ENCODE results near the gene ARHGAP40. TPM values are rescaled to one million over a fixed set of nuclear protein-coding genes. Genes with fewer than 3 reads are reported as not detected.

ARHGAP40 gene
- total and polyA plus RNA-seq, 2 of the 13 experiments (the other 11 are each of a cell fraction or from before 2014, with no cell fraction given), result 0.75 to 2.1 TPM

GRCh38 chr20:38557174-38557573, 44.4 kb upstream of the ARHGAP40 start:
- no TSS peak for BruUV-seq (replicated peaks)
- FAIRE-seq (no peak), DNase-seq (ENCODE audit: low spot score) (no peak), ATAC-seq (no peak)
- in situ Hi-C loops (cut with HindIII; ENCODE audit: extremely low pct_ligation_motif_present, low pct_unique_long_range_greater_than_20kb), result no loop called here
- CTCF ChIA-PET (ENCODE audit: low intra/inter-chr PET ratio, low total read pairs), result no interaction called here
- no peak overlapping the region for H3K4me3 ChIP-seq (replicated peaks in 1 of 3; ENCODE audit: insufficient read depth in 1 of 3, low read depth in 2 of 3, low read length in 3 of 3)
- no peak for TF ChIP-seq PPARG (CRISPR knock-in tag; conservative IDR thresholded peaks at IDR 0.05)
- TF ChIP-seq JUNB (CRISPR knock-in tag; IDR thresholded peaks at IDR 0.05; ENCODE audit: borderline replicate concordance), result no peak
- TF ChIP-seq HNRNPK (IDR thresholded peaks at IDR 0.05; ENCODE audit: low read depth, low read length, poor library complexity, severe bottlenecking), result peak; percentile 31
- TF ChIP-seq MED8 (CRISPR knock-in tag; IDR thresholded peaks at IDR 0.05; ENCODE audit: insufficient replicate concordance), result no peak
- TF ChIP-seq TCF7L2 (IDR thresholded peaks at IDR 0.05; ENCODE audit: low read depth, low read length), result peak; percentile 28; the same call in 1 of the 2 replicates
- H3K9ac ChIP-seq (ENCODE audit: insufficient read depth, low read depth, low read length), result no peak overlapping the region
- no peaks in the 10 kb centered on the region for H3K79me2 ChIP-seq (ENCODE audit: insufficient read depth, low read length)
- no peaks in the 10 kb centered on the region for H3K4me1 ChIP-seq (ENCODE audit: insufficient read depth, low read length)
- POLR2A ChIA-PET, result no interaction called here
- no peaks in the 10 kb centered on the region for H3K9me3 ChIP-seq (ENCODE audit: low read length)
- H3K4me2 ChIP-seq (ENCODE audit: low read depth, low read length), result no peak overlapping the region
- H4K20me1 ChIP-seq (ENCODE audit: insufficient read depth, low read length), result no peaks in the 10 kb centered on the region
- peaks cover 22 to 83% of the 10 kb centered on the region in 2 experiments for H3K36me3 ChIP-seq (replicated peaks in 1 of 2; ENCODE audit: control insufficient read depth in 1 of 2, insufficient read depth in 2 of 2, low read length in 2 of 2)
- intact Hi-C loops (cut with micrococcal nuclease; ENCODE audit: unreplicated experiment), result no loop called here
- no peak overlapping the region for H2AFZ ChIP-seq (ENCODE audit: low read length)
- WGBS (ENCODE audit: low lambda C conversion rate), result 98% methylated on average over 2 of the region's 2 CpGs
- H3K27ac ChIP-seq (ENCODE audit: extremely low read length, insufficient read depth, low read length), result no peak overlapping the region
- H3K27me3 ChIP-seq (ENCODE audit: control insufficient read depth in 1 of 2, insufficient read depth in 2 of 2, low read length in 2 of 2), result no peaks in the 10 kb centered on the region

GRCh38 chr20:38558596-38559360, 42.8 kb upstream of the ARHGAP40 start:
- Histone ChIP-seq H3K27ac (ENCODE audit: extremely low read length, insufficient read depth, low read length) (no peak overlapping the region), H3K4me2 (ENCODE audit: low read depth, low read length) (no peak overlapping the region), H3K9ac (ENCODE audit: insufficient read depth, low read depth, low read length) (no peak overlapping the region), H3K36me3 (replicated peaks in 1 of 2; ENCODE audit: control insufficient read depth in 1 of 2, insufficient read depth in 2 of 2, low read length in 2 of 2) (peaks cover 21 to 81% of the 10 kb centered on the region in 2 experiments), H3K4me1 (ENCODE audit: insufficient read depth, low read length) (no peaks in the 10 kb centered on the region), H4K20me1 (ENCODE audit: insufficient read depth, low read length) (no peaks in the 10 kb centered on the region), H3K79me2 (ENCODE audit: insufficient read depth, low read length) (no peaks in the 10 kb centered on the region), H3K9me3 (ENCODE audit: low read length) (no peaks in the 10 kb centered on the region), H3K4me3 (replicated peaks in 1 of 3; ENCODE audit: insufficient read depth in 1 of 3, low read depth in 2 of 3, low read length in 3 of 3) (no peak overlapping the region), H3K27me3 (ENCODE audit: control insufficient read depth in 1 of 2, insufficient read depth in 2 of 2, low read length in 2 of 2) (no peaks in the 10 kb centered on the region), H2AFZ (ENCODE audit: low read length) (no peak overlapping the region)
- ChIA-PET CTCF (ENCODE audit: low intra/inter-chr PET ratio, low total read pairs) (no interaction called here), POLR2A (no interaction called here)
- ATAC-seq (no peak), FAIRE-seq (no peak), DNase-seq (ENCODE audit: low spot score) (no peak)
- intact Hi-C loops (cut with micrococcal nuclease; ENCODE audit: unreplicated experiment) (no loop called here), in situ Hi-C loops (cut with HindIII; ENCODE audit: extremely low pct_ligation_motif_present, low pct_unique_long_range_greater_than_20kb) (no loop called here)
- TF ChIP-seq ZNF354B (CRISPR knock-in tag; IDR thresholded peaks at IDR 0.05), result no peak
- TF ChIP-seq SUZ12 (IDR thresholded peaks at IDR 0.05; ENCODE audit: low read depth, low read length), result no peak
- BruUV-seq (replicated peaks), result TSS peak; percentile 30
- 92% methylated on average over 3 of the region's 3 CpGs for WGBS (ENCODE audit: low lambda C conversion rate)
